ENCODE results near the gene SACM1L.
"Not testable (repeated sequence)": the region's sequence is repeated elsewhere in the genome, so short reads cannot be mapped to it uniquely, and the experiment has no call there.

SACM1L gene

DNA sequence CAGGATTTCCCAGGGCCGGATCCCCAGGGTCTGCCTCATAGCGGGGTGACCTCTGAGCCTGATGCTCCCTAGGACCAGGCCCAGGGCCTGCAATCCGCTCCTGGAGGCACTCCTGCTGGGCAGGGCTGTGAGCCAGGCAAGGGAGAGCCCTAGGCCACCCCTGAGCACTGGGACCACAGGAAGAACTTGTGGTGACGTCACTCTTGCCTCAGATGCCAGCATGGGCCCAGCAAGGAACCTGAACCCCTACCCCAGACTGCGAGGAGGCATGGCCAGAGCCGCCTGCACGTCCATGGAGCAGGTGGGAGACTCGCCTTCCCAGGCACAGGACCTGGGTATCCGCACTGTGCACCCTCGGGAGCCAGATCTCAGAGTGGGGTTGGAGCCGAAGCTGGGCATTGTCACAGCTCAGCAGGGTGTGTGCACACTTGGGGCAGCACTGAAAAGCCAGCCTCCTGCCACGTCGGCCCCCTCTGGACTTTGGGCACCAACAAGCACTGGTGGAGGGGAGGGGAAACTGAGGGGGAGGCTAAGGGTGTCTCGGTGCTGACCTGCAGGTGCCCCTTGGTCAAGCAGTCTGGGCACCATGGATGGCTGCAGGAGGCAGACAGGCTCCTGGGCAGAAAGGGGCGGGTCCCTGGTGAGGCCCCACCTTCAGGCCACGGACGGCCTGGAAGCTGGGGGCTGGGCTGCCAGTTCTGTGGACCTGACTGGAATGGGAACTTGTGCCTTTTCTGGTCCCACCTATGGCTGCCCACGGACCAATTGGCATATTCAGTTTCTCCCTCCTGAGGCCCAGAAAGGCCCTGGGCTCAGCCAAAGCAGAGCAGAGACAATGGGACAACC lies 57.8 kb downstream of the SACM1L start:
- DNase-seq: no peak

DNA sequence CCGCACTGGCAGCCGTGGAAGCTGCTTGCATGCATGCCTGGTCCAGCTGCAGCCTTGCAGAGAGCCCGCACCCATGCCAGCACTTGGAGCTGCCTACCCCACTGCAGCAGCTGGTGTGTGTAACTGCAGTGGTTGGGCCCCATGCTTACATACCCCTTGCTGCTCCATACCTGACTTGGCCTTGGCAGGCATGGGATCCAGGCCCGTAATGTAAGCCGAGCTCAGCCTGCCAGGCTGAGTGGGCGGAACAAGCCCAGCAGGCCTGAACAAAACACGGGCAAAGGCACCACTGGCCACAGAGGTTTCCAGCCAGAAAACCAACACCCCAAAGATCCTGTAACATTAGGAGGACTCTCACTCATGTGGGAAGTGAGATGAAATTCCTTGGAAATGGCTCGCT lies 58.9 kb downstream of the SACM1L start:
- DNase-seq: no peak

DNA sequence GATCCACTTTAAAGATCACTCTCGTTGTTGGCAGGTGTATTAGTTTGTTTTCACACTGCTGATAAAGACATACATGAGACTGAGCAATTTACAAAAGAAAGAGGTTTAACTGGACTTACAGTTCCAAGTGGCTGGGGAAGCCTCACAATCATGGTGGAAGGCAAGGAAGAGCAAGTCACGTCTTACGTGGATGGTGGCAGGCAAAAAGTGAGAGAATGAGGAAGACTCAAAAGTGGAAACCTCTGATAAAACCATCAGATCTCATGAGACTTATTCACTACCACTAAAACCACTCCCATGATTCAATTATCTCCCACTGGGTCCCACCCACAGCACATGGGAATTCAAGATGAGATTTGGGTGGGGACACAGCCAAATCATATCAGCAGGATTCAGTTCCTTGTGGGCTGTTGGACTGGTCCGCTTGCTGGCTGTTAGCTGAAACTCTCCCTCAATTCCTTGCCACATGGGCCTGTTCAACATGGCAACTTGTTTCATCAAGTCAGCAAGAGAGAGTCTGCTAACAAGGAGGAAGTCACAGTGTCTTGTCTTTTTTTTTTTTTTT lies 59.9 kb downstream of the SACM1L start:
- DNase-seq: not testable (repeated sequence)

DNA sequence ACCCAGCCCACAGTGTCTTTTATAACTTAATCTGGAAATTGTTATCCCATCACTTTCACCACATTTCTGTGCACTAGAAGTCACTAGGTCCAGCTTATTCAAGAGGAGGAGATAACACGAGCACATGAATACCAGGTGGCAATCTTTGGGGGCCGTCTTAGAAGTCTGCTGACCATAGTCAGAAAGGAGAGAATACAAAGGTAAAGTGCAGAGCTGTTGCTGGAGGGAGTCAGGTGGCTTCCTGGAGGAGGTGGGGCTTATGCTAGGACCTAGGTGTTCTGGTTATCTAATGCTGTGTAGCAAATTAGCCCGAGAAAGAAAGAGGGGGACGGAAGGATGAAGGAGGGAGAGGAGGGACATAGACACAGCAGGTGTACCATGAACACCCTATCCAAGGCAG lies 60.7 kb downstream of the SACM1L start:
- DNase-seq: no peak

DNA sequence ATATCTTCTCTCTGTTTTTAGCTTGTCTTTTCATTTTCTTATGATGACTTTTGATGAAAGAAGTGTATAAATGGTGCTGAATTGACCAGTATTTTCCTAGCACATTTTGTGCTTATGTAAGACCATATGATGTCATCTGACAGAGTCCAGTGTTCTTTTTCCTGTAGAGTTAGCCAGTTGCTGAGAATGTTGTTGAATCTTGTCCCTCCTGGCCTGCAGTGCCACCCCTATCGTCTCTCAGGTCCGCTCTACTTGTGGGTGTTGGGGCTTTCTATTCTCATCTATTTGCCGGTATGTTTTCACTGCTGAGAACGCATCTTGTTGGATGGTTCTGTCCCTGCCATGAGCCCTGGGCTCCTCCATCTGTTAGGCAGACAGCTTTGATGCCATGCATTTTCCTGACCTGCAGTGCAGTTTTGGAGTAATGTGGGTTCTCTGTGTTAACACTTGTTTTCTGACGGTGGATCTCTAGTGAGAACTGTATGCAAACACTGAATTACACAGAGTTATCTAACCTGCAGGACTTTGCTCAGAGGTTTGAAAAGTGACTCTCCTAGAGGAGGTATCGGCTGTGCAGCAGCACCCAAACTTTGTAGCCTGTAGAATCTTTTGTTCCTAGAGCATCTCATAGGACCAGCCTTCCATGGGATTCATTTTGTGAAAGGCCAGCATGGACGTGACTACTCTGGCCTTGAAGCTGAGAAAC lies 62.5 kb downstream of the SACM1L start:
- DNase-seq: no peak

DNA sequence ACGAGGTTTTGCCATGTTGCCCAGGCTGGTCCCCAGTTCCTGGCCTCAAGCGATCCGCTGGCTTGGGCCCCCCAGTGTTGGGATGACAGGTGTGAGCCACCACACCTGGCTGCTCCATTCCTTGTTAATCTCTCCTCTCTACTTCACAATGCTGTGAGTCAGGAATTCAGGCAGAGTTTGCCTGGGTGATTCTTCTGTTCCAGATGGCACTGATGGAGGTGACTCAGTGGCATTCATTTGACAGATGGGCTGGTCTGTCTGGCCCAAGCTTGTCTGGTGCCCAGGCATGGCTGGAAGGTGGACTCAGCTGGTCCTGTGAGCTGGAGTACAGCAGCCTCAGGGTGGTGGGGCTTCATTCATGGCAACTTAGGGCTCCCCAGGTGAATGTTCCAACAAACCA lies 63.9 kb downstream of the SACM1L start:
- no peak for DNase-seq

DNA sequence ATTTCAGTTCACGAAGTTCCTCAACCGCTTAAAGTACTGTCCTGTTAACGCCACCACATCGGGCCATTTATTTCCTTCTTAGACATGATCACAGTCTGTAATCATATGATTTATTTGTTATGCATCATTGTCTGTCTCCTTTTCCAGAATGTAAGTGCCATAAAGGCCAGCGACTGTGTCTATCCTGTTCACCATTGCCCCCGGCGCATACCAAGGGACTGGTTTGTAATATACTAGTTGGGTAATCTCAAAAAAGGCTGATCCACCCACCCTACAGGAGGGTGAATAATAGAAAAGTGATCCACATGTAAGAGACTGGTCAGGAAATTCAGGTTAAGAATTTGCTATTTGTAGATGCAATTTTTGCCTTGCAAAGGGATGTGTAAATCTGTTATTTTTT lies 65.3 kb downstream of the SACM1L start:
- DNase-seq: no peak

DNA sequence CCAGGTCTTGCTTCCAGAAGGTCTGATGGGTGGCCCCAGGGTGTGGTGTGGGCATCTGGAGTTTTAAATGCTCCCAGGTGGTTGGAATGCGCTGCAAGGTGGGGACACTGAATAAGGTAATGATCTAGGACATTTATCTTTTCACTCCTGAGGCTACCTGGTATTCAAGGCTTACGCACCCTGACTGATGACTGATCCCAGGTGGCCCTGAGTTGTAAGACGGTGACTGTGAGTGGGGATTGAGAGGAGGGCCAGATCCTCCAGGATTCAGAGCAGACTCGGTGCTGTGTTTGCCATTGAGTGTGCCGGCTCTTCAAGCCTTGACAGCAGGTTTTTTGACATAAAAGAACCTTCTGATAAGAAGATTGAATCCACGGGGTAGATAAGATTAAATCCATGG lies 66.9 kb downstream of the SACM1L start:
- DNase-seq: no peak

DNA sequence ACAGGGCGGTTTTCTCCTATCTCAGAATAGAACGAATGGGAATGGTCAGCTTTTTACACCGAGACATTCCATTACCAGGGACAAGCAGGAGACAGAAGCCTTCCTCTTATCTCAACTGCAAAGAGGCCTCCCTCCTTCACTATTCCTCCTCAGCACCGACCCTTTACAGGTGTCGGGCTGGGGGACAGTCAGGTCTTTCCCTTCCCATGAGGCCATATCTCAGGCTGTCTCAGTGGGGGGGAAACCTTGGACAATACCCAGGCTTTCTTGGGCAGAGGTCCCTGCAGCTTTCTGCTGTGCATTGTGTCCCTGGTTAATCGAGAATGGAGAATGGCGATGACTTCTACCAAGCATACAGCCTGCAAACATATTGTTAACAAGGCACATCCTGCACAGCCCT lies 67.9 kb downstream of the SACM1L start:
- not testable (repeated sequence) for DNase-seq

DNA sequence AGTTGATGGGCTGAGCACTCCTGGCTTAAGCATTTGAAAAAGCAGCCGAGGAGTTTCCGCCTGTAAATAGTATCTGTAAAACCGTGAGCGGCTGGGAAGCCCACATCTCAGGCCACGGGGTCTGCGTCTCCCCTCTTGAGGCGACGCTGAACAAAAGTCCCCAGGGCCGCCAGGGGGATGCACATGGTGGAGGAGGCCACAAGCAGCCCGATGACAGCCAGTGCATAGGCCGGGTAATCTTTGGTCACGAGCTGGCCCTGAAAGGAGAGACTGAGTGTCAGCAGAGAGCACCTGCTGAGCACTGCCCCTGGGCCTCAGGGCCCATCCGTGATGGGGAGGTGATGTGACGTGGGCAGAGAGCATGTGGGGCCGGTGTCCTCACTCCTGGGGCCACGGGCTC lies 69.7 kb downstream of the SACM1L start:
- DNase-seq: no peak

DNA sequence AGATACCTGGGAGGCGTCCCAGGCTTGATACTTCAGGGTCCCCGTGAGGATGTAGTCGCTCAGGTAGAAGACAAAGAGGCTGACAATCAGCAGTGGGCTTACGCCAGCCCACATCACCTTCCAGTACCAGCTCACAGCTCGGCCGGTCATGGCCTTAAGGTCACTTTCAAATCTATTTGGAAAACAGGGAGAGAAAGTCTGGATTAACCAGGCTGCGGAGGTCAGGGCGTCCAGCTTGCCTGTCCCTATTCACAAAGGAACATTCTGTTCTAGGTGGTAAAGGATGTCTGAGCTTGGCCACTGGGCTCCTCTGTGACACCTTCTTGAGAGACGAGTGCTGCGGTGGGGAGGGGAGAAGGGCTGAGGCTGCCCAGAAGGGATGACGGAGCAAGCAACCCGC lies 70.7 kb downstream of the SACM1L start:
- no peak for DNase-seq

DNA sequence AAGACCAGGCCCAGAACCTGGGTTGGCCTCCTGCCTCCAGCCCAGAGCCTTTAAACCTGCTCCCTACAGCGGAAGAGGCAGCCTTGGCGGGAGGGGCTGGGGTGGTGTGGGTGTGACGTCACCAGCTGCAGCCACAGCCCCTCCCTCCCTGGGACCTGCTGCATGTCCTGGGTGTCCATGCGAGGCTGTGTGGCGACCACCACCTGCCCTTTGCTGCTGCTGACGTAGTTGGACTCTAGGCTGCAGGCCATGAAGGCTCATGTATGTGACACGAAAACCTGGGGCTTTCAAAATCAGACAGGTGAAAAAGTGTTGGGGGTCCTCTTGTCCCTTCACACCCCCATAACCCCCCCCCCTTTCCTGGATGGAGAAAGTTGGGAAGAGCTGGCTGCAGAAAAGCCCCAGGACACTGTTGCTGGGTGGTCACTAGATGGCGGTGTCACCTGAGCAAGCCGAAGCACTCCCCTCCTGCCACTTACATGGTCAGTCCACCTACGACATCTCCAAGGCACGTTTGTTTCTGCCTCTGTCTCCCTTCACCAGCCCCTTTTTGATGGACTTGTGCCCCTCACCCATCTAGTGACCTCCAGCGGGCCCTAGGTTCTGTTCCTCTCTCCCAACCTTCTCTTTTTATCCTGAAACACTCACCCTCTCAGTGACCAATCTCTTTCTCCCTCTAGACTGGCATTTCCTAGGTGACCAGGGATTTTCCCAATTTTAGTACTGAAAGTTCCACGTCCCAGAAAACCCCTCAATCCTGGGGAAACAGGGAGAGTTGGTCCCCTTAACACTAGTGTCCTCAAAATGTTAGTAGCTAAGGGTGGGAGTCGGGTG lies 71.9 kb downstream of the SACM1L start:
- peak; percentile 62 for DNase-seq

DNA sequence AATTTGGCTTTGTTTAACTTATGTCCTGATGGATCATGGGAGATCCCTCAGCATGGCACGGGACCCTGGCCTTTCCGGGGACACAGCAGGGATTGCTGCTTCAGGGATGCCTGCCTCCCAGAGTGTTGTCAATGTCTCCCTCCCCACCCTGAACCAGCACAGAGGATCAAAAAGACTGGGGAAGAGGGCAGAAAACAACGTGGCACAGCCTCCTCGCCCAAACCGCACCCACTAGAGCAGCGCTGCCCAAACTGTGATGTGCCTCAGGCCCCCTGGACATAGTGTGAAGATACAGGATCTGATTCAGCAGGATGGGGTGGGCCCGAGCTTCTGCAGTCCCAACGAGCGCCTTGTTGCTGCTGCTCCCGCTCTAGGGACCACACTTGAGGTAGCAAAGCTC lies 72.6 kb downstream of the SACM1L start:
- no peak for DNase-seq

DNA sequence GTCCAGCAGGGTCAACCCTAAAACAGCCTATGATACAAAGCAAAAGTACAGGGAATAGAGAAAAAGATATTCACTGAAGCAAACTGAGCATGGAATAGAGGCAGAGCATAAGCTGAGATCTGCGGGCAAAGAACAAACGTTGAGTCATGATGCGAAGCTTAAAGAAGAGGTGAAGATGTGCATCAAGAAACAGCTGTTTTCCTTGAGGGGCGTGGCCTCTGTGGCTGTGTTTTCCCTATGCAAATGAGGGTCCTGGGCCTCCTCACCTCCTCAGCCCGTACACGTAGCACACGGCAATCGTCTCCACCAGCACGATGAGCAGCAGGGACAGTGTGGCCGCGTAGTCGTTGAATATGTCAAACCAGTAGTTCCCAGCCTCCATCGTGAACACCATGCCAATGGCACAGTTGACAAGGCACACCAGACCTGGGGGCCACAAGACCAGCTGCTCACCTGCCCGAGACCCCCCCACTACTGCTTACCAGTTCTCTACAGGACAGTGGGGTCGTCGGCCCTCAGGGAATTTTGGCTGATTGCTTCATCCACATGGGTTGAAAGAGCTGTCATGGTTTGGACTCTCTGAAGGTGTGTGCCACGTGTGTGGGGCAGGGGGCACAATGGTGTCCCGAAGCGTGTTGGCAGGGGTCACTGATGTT lies 73.6 kb downstream of the SACM1L start:
- no peak for DNase-seq

DNA sequence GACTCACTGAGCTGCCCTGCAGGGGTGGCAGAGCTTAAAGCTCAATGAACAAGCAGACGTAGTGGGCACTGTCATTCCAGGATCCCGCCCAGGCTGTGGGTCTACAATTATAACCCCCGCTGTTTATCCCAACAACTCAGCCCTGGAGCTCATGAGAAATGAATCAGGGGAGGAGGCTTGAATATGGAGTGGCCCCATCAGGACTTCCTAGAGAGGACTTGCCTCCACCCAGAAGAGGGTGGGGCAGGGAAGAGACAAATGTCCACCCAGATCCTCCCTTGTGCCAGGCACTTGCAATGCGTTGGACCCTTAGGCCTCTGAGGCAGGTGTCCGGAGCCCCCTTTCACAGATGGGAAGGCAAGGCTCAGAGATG lies 74.1 kb downstream of the SACM1L start:
- DNase-seq: no peak

DNA sequence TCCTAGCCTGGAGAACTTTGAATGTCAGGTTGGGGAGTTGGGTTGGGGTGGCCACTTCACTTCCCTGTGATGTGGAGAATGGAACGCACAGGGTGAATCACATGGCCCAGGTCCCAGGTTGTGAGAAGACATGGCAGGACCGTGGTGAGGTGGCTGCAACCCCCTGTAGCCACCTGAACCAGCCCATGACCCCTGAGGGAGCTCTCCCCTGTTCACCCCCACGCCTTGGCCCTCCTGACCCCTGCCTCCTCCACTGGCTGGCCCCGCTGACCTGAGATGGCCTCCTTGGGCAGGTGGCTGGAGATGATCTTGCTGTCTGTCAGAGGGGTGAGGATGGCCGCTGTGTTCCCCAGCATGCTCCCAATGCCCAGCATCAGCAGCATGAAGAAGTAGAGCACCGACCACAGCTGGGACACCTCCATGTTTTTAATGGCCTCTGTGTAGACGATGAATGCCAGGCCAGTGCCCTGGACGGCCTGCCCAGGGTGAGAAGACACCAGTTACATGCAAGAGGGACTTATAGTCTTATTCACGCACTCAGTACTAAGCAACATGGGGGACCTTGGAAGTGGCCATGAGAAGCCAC lies 76.2 kb downstream of the SACM1L start:
- no peak for DNase-seq

DNA sequence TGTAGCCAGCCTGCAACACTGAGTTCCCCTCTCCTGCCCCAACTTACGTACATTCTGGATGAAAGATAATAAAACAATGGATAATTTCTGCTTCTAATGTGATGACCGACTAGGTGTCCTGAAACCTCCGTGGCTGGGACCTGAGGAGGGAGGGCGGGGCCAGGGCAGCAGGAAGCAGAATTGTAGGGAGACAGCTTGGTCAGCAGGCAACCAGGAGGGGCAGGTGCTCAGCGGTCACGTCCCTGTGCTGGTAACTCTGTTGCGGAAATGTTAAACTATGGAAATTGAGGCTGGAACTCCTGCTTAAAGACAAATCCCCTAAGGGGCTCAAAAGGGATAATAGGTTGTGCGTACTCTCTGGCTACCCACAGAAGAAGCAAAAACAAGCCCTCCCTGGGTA lies 76.8 kb downstream of the SACM1L start:
- DNase-seq: no peak

DNA sequence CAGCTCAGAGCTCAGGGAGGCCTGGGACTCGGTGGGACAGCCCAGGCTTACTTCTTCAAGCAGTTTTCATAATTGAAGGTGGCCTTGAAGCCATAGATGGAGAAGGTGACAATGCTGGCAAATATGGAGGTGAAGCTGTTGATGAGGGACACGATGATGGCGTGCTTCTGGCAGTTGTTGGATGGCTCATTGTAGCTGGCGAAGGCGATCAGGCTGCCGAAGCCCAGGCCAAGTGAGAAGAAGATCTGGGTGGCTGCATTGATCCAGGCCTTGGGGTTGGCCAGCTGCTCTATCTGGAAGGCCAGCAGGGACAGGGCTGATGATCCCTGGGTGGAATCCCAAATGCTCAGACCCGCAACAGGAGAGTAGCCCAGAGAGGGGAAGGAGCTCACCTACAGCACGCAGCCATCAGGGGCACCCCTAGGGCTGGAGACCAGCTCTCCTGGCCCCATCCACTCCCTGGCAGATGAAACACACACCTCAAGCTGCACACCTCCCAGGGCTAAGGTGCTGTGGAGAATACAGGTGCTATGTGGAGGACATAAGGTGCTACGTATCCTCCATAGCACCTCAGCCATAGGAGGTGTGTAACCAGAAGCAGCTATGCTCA lies 82.1 kb downstream of the SACM1L start:
- DNase-seq: no peak

DNA sequence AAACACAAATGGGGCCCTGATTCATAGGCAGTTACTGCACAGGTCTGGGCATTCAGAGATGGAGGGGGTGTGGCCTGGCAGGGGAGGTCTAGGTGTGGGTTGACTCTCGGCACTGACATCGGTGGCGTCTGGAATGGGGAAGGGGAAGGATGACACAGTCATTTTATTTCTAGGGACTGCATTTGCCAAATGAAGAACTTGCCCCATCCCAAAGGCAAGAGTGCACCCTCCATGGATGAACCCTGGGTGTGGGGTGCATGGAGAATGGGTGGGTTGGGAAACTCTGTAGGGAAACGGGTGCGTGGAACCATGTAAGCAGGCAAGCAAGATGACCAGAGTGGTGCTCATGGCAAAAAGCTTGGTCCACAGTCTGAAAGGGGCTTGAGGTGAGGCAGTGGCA lies 82.6 kb downstream of the SACM1L start:
- DNase-seq: no peak

DNA sequence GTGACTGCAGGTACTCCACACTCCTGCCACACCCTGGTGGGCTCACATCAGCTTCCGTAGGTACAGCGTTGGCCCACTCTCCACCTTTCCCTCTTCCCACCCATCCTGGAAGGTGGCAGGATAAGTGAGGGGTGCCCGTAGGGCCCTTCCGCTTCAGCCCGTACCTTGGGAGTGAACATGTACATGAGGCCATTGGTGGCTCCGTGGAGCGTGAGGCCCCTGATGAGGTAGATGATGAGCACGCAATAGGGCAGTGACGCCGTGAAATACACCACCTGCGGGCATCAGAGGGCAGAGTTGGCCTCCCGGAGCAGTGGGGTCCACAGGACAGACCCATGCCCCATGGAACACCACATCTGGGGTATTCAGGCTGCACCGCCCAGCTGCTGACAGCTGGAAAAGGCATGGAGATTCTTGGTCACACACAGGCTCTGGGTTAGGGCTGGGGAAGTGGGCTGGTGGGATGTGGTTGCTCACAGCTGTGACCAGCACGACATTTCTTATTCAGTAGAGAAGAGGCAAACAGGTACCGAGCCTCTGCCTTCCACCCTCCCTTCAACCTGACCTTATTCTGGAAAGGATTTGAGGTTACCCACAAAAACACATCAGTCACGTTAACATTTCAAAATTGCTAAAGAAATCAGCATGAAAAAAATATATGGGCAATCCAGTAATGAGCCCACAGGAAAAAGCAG lies 83.3 kb downstream of the SACM1L start:
- no peak for DNase-seq

DNA sequence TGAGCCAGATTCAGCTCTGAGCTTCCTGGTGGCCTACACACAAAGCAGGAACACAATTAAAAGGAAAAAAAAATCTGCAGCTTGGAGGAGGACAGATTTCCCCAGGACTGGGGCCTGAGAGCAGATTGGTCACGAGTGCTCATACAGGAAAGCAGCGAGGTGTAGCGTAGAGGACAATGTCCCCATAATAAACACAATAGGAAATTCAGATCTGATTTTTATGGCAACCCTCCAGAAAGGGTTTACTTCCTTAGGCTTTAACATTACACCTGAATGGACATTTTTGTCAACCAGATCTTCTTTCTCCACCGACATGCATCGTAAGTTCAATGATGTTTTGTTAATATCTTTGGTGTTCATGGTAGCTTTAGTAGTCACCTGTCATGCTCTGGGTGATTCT lies 83.9 kb downstream of the SACM1L start:
- no peak for DNase-seq
